Pancreas (tissue), 10 donors: ENCODE measurements around the gene NUDT22. TPM values are rescaled to one million over a fixed set of nuclear protein-coding genes. Genes with fewer than 3 reads are reported as not detected.

Experiments used
- ATAC-seq, 4 donors: fragments of 200-7000 bp; cut with Tn5 transposase; one replicate each; pipeline versions ENCODE4 v1.8.0 to v1.9.1; 2020; ENCODE audit warnings: mild to moderate bottlenecking in 4 of 4, moderate library complexity in 4 of 4
- DNase-seq, 6 donors: peaks; one replicate each; pipeline ENCODE4 v3.0.0-alpha.2; 2020
- FAIRE-seq: peaks from 2 replicates; lab custom pipeline; 2012; peaks lifted over from hg19 to GRCh38; lab: Jason Lieb, UNC
- H3K27ac ChIP-seq, 4 donors: fragments of 200-600 bp; sonication (generic); 1 replicate in 3 of 4; 2 replicates in 1 of 4; pipeline versions ENCODE4 v1.5.0 to v1.8.0; 2020
- H3K27me3 ChIP-seq, 4 donors: fragments of 200-600 bp; one replicate each; pipeline ENCODE4 v1.8.0; 2021
- H3K36me3 ChIP-seq, 3 donors: fragments of 200-600 bp; sonication (generic) in 1 of 3; one replicate each; pipeline versions ENCODE4 v1.5.0 to v1.8.0; 2020 to 2021
- H3K4me1 ChIP-seq, 3 donors: fragments of 200-600 bp; one replicate each; pipeline ENCODE4 v1.8.0; 2021
- H3K4me3 ChIP-seq, 4 donors: fragments of 200-600 bp; sonication (generic) in 2 of 4; one replicate each; pipeline versions ENCODE4 v1.5.0 to v1.8.0; 2020 to 2021
- H3K9me3 ChIP-seq, 4 donors: fragments of 200-600 bp; one replicate each; pipeline ENCODE4 v1.8.0; 2021
- WGBS, 2 donors: extraction: QIAGEN DNeasy Blood & Tissue Kit; methylation state at CpG; one replicate each; pipeline ENCODE4 v1.1.7; 2013; 5-methylcytosine and 5-hydroxymethylcytosine counted together
- intact Hi-C, 3 donors: fragments of 100-400 bp; cut with DNase I; formaldehyde crosslinking; loops; one replicate each; pipeline versions ENCODE4 v1.11.1 to v1.14.2; 2022
- polyA plus RNA-seq, 2 donors: library from polyadenylated mRNA; stranded (reverse); fragments of 200-250 nt; gene quantifications; one replicate each; pipeline ENCODE4 v1.2.3, GENCODE V29; 2013
- total RNA-seq, 6 donors: library from RNA; stranded (reverse); fragmentation: NEBNext Ultra II Directional in 4 of 6; extraction: Animal tissue kit (Norgen Biotek cat#: 25700) in 4 of 6; gene quantifications; one replicate each; pipeline versions ENCODE4 v1.2.1 to v1.2.4, GENCODE V29; 2021 to 2023
- TF ChIP-seq, protein P1 (sequence below), 4 donors: fragments of 200-600 bp; sonication (generic) in 3 of 4; IDR thresholded peaks; one replicate each; pipeline versions ENCODE4 v1.5.0 to v1.8.0; 2021; ENCODE audit warnings: antibody characterized with exemption in 4 of 4
- donor health status: healthy with polysubstance abuse.
- donor health status: DM: no; HTN: no; CAD: no; lungs with moderate emphysema.
- donor health status: DM: no; HTN: no; CAD: no.
- donor health status: control.
- donor health status: control.
- donor health status: Bipolar disorder and iron deficiency.
- donor health status: DM: yes; HTN: yes; CAD: no.
- donor health status: DM: no; HTN: no; CAD: no.
- donor health status: DM: no; HTN: no; CAD: no.
- donor health status: DM: yes; HTN: yes; CAD: no.

Gene NUDT22
- total and polyA plus RNA-seq, 8 donors = 32.6 to 115 (median 39.0) TPM

- Histone ChIP-seq H3K4me3 (peak within 1 kb of the TSS; percentile 45 to 69 (median 50)), H3K9me3 (no peaks in the 10 kb centered on the region), H3K27me3 (no peaks in the 10 kb centered on the region), H3K27ac (peak within 1 kb of the TSS; percentile 85 to 99 (median 94)), H3K4me1 (peaks cover 19 to 46% (median 34%) of the 10 kb centered on the region in 3 donors), H3K36me3 (no peaks in the 10 kb centered on the region)
- DNase-seq (peak; percentile 98 to 100 (median 99)), FAIRE-seq (peak; percentile 92), ATAC-seq (peak; percentile 78 to 89 (median 83))
- TF ChIP-seq, protein P1, sequence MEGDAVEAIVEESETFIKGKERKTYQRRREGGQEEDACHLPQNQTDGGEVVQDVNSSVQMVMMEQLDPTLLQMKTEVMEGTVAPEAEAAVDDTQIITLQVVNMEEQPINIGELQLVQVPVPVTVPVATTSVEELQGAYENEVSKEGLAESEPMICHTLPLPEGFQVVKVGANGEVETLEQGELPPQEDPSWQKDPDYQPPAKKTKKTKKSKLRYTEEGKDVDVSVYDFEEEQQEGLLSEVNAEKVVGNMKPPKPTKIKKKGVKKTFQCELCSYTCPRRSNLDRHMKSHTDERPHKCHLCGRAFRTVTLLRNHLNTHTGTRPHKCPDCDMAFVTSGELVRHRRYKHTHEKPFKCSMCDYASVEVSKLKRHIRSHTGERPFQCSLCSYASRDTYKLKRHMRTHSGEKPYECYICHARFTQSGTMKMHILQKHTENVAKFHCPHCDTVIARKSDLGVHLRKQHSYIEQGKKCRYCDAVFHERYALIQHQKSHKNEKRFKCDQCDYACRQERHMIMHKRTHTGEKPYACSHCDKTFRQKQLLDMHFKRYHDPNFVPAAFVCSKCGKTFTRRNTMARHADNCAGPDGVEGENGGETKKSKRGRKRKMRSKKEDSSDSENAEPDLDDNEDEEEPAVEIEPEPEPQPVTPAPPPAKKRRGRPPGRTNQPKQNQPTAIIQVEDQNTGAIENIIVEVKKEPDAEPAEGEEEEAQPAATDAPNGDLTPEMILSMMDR (IDR thresholded peaks at IDR 0.05) = peak in 2 of 4 donors; percentile 11 to 27
- WGBS, 2 donors = 0% methylated on average over 64 to 74 of the region's 74 CpGs
- intact Hi-C loops = no loop called here
These were observed 40.2 kb upstream of the NUDT22 start, which contains the start of gene STIP1 for GRCh38 chr11:64185693-64186491. Gene STIP1, plus strand, starts transcription at chr11:64186171. Its CDS starts 91 bp downstream, at chr11:64186262.

DNA sequence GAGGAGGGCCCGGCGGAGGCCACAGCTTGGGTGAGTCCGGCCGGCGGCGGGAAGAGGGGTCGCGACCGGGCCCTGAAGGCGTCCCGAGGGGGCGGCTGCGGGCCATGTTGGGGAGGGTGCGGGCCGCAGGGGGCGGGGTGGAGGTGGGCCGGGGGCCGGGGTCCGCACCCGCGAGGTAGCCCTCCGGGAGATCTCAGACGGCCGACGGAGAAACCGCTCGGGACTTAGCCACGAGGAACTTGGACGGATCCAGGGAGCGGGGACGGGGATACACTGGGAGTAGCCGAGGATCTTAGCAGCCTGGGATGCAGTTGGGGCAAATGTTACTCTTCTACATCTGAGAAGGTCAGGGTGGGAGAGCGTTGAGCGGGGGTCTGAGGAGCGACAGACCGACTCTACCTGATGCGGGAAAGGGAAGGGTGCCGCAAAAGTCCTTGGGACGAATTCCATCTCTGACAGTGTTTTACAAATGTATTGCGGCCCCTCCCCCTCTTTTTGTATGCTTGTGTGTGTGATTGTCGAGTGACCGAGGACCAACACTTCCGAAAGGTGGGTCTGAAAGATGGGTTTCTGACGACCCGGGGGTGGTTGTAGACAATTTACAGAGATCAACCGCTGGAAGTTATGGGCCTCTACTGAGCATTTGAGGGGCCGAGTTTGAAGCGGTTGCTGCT lies 39.4 kb upstream of the NUDT22 start:
- 1 to 2% methylated on average over 37 to 48 of the region's 48 CpGs for WGBS, 2 donors
- Histone ChIP-seq H3K36me3 (no peaks in the 10 kb centered on the region), H3K27me3 (no peaks in the 10 kb centered on the region), H3K9me3 (no peaks in the 10 kb centered on the region), H3K4me3 (no peak overlapping the region), H3K27ac (peak overlapping the region in 2 of 4 donors; percentile 42 to 64), H3K4me1 (peaks cover 14 to 41% (median 26%) of the 10 kb centered on the region in 3 donors)
- FAIRE-seq = no peak
- intact Hi-C loops = no loop called here
- ATAC-seq = no peak
- TF ChIP-seq, protein P1 (IDR thresholded peaks at IDR 0.05) = no peak
- peak in 2 of 6 donors; percentile 49 to 53 for DNase-seq

DNA sequence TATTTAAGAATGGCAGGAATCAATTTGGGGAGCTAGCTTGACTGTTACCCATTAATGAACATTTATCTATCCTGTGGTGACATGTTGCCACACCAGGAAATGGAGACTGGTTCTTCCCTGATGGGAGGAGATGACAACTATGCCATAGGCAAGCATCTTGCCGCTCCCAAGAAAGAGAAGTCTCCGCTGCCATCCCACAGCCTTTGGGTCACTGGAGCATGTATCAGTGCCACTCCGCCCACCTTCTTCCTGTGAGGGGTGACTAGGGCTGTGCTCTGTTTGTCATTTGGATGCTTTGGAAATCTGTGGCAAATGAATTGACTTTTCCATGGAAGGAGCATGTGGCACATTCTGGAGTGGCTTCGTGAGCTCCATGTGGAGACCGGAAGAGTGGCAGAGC lies 33.6 kb upstream of the NUDT22 start:
- intact Hi-C loops = no loop called here
- Histone ChIP-seq H3K4me1 (peaks cover 0 to 9% (median 3%) of the 10 kb centered on the region in 3 donors), H3K9me3 (no peaks in the 10 kb centered on the region), H3K27ac (no peak overlapping the region), H3K4me3 (no peak overlapping the region), H3K27me3 (no peaks in the 10 kb centered on the region), H3K36me3 (peaks cover 15 to 48% (median 42%) of the 10 kb centered on the region in 3 donors)
- FAIRE-seq (no peak), DNase-seq (no peak), ATAC-seq (no peak)
- TF ChIP-seq, protein P1 (IDR thresholded peaks at IDR 0.05) = no peak
- 91 to 94% methylated on average over 5 of the region's 5 CpGs for WGBS, 2 donors

- H3K27me3 ChIP-seq = no peaks in the 10 kb centered on the region
- no peak for ATAC-seq
- TF ChIP-seq, protein P1 (IDR thresholded peaks at IDR 0.05) = no peak
- no peak for DNase-seq
- no peak for FAIRE-seq
- H3K4me1 ChIP-seq = no peaks in the 10 kb centered on the region
- no peak overlapping the region for H3K27ac ChIP-seq
- intact Hi-C loops = no loop called here
- WGBS, 2 donors = 85 to 90% methylated on average over 9 of the region's 9 CpGs
- H3K9me3 ChIP-seq = no peaks in the 10 kb centered on the region
- peaks cover 19 to 69% (median 52%) of the 10 kb centered on the region in 3 donors for H3K36me3 ChIP-seq
- no peak overlapping the region for H3K4me3 ChIP-seq
These were observed 29.4 kb upstream of the NUDT22 start for GRCh38 chr11:64196626-64197025.
